Endothelial cell of umbilical vein (primary cell): ENCODE measurements around the gene GRID2.

Experiments
- CTCF ChIP-seq, 2 donors: IDR thresholded peaks; 1 replicate in 1 of 2; 2 replicates in 1 of 2; pipeline ENCODE4 v1.5.1; 2011; ENCODE audit warnings: low read length in 2 of 2, mild to moderate bottlenecking in 2 of 2, moderate library complexity in 2 of 2, control low read depth in 1 of 2, inconsistent platforms in 1 of 2, low read depth in 1 of 2; ENCODE audit not compliant: insufficient read depth in 1 of 2; ENCODE audit errors: extremely low read depth in 1 of 2
- EZH2 ChIP-seq: IDR thresholded peaks from 2 replicates; pipeline ENCODE4 v1.6.1; 2012; ENCODE audit warnings: borderline replicate concordance, low read depth, mild to moderate bottlenecking, moderate library complexity, low read length, inconsistent platforms; ENCODE audit not compliant: severe bottlenecking
- MAX ChIP-seq: IDR thresholded peaks from 2 replicates; pipeline ENCODE4 v1.6.1; 2011; ENCODE audit not compliant: insufficient read depth, insufficient read length
- POLR2A ChIP-seq: IDR thresholded peaks from 2 replicates; pipeline ENCODE4 v1.6.1; 2012; ENCODE audit warnings: low read depth, mild to moderate bottlenecking, control low read depth, low read length
- POLR2AphosphoS5 ChIP-seq: IDR thresholded peaks from 2 replicates; pipeline ENCODE4 v1.6.1; 2012; ENCODE audit warnings: low read depth, mild to moderate bottlenecking, control low read depth, low read length, moderate library complexity; ENCODE audit not compliant: insufficient read depth

- TF ChIP-seq CTCF (IDR thresholded peaks at IDR 0.05; ENCODE audit: extremely low read depth in 1 of 2, insufficient read depth in 1 of 2, low read depth in 1 of 2, low read length in 2 of 2), result no peak
- no peak for TF ChIP-seq MAX
- no peak for TF ChIP-seq EZH2
- TF ChIP-seq POLR2AphosphoS5, result no peak
- no peak for TF ChIP-seq POLR2A
Observed at GRCh38 chr4:92733231-92733630, 429.5 kb downstream of the GRID2 start.
